HL-60 (cell line): ENCODE measurements around the gene CEP164.
A peak's percentile ranks its signal among the peaks of the same experiment; 100 is the strongest.

Experiments
- GABPA ChIP-seq: IDR thresholded peaks from 2 replicates; pipeline ENCODE4 v1.6.1; 2012; ENCODE audit warnings: low read depth
- POLR2AphosphoS5 ChIP-seq: IDR thresholded peaks from 2 replicates; pipeline ENCODE4 v1.6.1; 2012; ENCODE audit warnings: low read depth
- SPI1 ChIP-seq: IDR thresholded peaks from 2 replicates; pipeline ENCODE4 v1.6.1; 2012; ENCODE audit warnings: low read depth, mild to moderate bottlenecking, borderline replicate concordance
- TF ChIP-seq, protein P1 (sequence below): IDR thresholded peaks from one replicate; pipeline ENCODE4 v1.5.1; 2011; ENCODE audit warnings: low read length, control low read depth, inconsistent platforms; ENCODE audit not compliant: insufficient read depth
- TF ChIP-seq, protein P2 (sequence below): IDR thresholded peaks from 2 replicates; pipeline ENCODE4 v1.6.1; 2012; ENCODE audit warnings: low read depth; ENCODE audit not compliant: insufficient replicate concordance

DNA sequence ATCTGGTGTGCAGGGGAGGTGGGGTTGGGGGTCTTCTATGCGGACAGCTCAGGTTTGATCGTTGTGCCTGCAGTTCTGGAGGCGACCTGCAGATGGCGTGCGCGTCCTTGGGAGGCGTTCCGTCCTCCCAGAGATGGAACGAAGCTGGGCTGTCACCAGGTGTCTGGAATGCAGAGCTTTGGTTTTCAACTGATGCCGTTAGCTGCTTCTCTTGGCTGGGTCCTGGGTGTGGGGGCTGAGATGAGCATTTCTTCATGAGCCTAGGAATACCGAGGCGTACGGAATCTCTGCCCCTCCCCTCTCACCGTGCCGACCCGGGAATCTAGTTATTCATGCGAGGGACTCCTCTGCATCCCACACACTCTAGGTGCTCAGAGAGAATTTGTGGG is 98.6 kb downstream of the CEP164 start:
- TF ChIP-seq, protein P1, sequence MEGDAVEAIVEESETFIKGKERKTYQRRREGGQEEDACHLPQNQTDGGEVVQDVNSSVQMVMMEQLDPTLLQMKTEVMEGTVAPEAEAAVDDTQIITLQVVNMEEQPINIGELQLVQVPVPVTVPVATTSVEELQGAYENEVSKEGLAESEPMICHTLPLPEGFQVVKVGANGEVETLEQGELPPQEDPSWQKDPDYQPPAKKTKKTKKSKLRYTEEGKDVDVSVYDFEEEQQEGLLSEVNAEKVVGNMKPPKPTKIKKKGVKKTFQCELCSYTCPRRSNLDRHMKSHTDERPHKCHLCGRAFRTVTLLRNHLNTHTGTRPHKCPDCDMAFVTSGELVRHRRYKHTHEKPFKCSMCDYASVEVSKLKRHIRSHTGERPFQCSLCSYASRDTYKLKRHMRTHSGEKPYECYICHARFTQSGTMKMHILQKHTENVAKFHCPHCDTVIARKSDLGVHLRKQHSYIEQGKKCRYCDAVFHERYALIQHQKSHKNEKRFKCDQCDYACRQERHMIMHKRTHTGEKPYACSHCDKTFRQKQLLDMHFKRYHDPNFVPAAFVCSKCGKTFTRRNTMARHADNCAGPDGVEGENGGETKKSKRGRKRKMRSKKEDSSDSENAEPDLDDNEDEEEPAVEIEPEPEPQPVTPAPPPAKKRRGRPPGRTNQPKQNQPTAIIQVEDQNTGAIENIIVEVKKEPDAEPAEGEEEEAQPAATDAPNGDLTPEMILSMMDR, result peak; percentile 97
- TF ChIP-seq POLR2AphosphoS5, result no peak
- TF ChIP-seq, protein P2, sequence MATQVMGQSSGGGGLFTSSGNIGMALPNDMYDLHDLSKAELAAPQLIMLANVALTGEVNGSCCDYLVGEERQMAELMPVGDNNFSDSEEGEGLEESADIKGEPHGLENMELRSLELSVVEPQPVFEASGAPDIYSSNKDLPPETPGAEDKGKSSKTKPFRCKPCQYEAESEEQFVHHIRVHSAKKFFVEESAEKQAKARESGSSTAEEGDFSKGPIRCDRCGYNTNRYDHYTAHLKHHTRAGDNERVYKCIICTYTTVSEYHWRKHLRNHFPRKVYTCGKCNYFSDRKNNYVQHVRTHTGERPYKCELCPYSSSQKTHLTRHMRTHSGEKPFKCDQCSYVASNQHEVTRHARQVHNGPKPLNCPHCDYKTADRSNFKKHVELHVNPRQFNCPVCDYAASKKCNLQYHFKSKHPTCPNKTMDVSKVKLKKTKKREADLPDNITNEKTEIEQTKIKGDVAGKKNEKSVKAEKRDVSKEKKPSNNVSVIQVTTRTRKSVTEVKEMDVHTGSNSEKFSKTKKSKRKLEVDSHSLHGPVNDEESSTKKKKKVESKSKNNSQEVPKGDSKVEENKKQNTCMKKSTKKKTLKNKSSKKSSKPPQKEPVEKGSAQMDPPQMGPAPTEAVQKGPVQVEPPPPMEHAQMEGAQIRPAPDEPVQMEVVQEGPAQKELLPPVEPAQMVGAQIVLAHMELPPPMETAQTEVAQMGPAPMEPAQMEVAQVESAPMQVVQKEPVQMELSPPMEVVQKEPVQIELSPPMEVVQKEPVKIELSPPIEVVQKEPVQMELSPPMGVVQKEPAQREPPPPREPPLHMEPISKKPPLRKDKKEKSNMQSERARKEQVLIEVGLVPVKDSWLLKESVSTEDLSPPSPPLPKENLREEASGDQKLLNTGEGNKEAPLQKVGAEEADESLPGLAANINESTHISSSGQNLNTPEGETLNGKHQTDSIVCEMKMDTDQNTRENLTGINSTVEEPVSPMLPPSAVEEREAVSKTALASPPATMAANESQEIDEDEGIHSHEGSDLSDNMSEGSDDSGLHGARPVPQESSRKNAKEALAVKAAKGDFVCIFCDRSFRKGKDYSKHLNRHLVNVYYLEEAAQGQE, result no peak
- no peak for TF ChIP-seq SPI1
- TF ChIP-seq GABPA, result no peak
